H7 (cell line): Measurements from ENCODE around the gene SRRM4. TPM values are rescaled to one million over a fixed set of nuclear protein-coding genes. Genes with fewer than 3 reads are reported as not detected.

Source experiments
- total RNA-seq: library from RNA; depleted of rRNA; stranded (reverse); fragments of >200 nt; shearing (Covaris generic); gene quantifications from 2 replicates; pipeline ENCODE4 v1.2.3, GENCODE V29; 2014; rRNA removed

Gene SRRM4
- total RNA-seq, 1 experiment from 2014 or later, result 0.76 TPM

Other genes with a start within 250 kb of the SRRM4 start
- 10.7 and 15.8 TPM in 2 replicates for gene HSPB8, start 197.4 kb downstream of the SRRM4 start, total RNA-seq